BLaER1 (cell line): ENCODE data around the gene LYRM7.

Experiments
- H3K27ac ChIP-seq: shearing (Covaris generic); formaldehyde crosslinking; 2 replicates; pipeline ENCODE4 v1.8.1; 2022
- H3K27me3 ChIP-seq: shearing (Covaris generic); formaldehyde crosslinking; 2 replicates; pipeline ENCODE4 v1.8.1; 2022
- H3K36me3 ChIP-seq: shearing (Covaris generic); formaldehyde crosslinking; 2 replicates; pipeline ENCODE4 v1.8.1; 2022
- H3K4me1 ChIP-seq: shearing (Covaris generic); formaldehyde crosslinking; 2 replicates; pipeline ENCODE4 v1.8.1; 2022
- H3K4me2 ChIP-seq: shearing (Covaris generic); formaldehyde crosslinking; 2 replicates; pipeline ENCODE4 v1.8.1; 2022
- H3K4me3 ChIP-seq: shearing (Covaris generic); formaldehyde crosslinking; 2 replicates; pipeline ENCODE4 v1.8.1; 2022
- H3K9ac ChIP-seq: shearing (Covaris generic); formaldehyde crosslinking; 2 replicates; pipeline ENCODE4 v1.8.1; 2022
- H3K9me3 ChIP-seq: shearing (Covaris generic); formaldehyde crosslinking; 2 replicates; pipeline ENCODE4 v1.8.1; 2022
- H4K20me1 ChIP-seq: shearing (Covaris generic); formaldehyde crosslinking; 2 replicates; pipeline ENCODE4 v1.8.1; 2022
- Cebpa-rat ChIP-seq: shearing (Covaris generic); IDR thresholded peaks from 2 replicates; pipeline ENCODE4 v1.8.1; 2022

LYRM7 gene

DNA sequence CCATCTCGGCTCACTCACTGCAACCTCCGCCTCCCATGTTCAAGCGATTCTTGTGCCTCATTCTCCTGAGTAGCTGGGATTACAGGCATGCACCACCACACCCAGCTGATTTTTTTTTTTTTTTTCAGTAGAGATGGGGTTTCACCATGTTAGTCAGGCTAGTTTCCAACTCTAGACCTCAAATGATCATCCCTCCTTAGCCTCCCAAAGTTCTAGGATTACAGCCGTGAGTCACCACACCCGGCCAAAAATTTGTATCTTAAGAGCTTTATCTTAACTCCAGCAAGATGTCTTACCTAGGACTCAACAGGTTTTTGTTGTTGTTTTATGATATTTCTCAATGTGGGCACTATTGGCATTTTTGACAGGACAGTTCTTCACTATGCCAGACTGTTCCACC lies 27.9 kb downstream of the LYRM7 start:
- no peak overlapping the region for H3K9ac ChIP-seq
- peaks cover 13% of the 10 kb centered on the region for H3K36me3 ChIP-seq
- no peak for TF ChIP-seq Cebpa-rat
- H3K9me3 ChIP-seq: no peaks in the 10 kb centered on the region
- H3K4me2 ChIP-seq: no peak overlapping the region
- H3K27me3 ChIP-seq: no peaks in the 10 kb centered on the region
- H3K4me3 ChIP-seq: no peak overlapping the region
- no peaks in the 10 kb centered on the region for H3K4me1 ChIP-seq
- no peak overlapping the region for H3K27ac ChIP-seq
- H4K20me1 ChIP-seq: no peaks in the 10 kb centered on the region

- TF ChIP-seq Cebpa-rat: no peak
- Histone ChIP-seq H3K4me2 (no peak overlapping the region), H3K9me3 (no peaks in the 10 kb centered on the region)
Measured at GRCh38 chr5:131200560-131200959, 29.8 kb downstream of the LYRM7 start.

DNA sequence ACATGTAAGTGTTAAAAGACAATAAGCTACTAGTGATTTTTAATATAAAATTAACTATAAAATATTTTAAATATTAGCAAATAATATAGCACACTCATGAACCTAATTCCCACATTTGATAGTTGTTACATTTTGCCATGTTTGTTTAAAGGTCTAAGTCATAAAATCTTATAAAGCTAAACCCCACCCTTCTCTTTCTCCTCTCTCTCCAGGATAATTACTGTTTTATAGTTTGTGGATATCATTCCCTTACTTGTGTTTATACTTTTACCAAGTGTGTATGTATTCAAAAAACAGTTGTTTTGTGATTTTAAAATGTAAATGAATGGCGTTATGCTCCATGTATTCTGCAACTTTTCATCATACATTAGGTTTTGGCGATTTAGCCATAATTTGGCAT lies 34.2 kb downstream of the LYRM7 start:
- H3K27me3 ChIP-seq: no peaks in the 10 kb centered on the region
- H3K4me1 ChIP-seq: peaks cover 26% of the 10 kb centered on the region
- H3K4me2 ChIP-seq: no peak overlapping the region
- H4K20me1 ChIP-seq: no peaks in the 10 kb centered on the region
- no peak for TF ChIP-seq Cebpa-rat
- H3K9ac ChIP-seq: no peak overlapping the region
- peaks cover 13% of the 10 kb centered on the region for H3K36me3 ChIP-seq
- no peak overlapping the region for H3K27ac ChIP-seq
- no peak overlapping the region for H3K4me3 ChIP-seq
- H3K9me3 ChIP-seq: no peaks in the 10 kb centered on the region

More at GRCh38 chr5:131200560-131200959, 29.8 kb downstream of the LYRM7 start:
- Histone ChIP-seq H3K9ac (no peak overlapping the region), H3K4me1 (no peaks in the 10 kb centered on the region), H3K27ac (no peak overlapping the region), H3K27me3 (no peaks in the 10 kb centered on the region), H3K4me3 (no peak overlapping the region), H4K20me1 (no peaks in the 10 kb centered on the region), H3K36me3 (peaks cover 13% of the 10 kb centered on the region)

DNA sequence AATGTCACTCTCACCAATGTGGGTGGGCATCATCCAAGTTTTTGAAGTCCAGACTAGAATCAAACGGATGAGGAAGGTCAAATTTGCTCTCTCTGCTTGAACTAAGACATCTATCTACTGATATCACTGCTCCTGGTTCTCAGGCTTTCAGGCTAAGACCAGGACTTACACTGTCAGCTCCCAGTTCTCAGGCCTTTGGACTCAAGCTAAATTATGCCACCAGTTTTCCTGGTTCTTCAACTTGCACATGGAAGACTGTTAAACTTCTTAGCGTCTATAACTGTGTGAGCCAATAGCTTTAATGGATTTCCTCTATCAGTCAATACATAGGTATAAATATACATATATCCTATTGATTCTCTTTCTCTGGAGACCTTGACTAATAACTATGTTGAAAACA lies 35.3 kb downstream of the LYRM7 start:
- H3K27ac ChIP-seq: no peak overlapping the region
- no peaks in the 10 kb centered on the region for H3K9me3 ChIP-seq
- no peak overlapping the region for H3K9ac ChIP-seq
- no peak overlapping the region for H3K4me3 ChIP-seq
- no peak for TF ChIP-seq Cebpa-rat
- no peaks in the 10 kb centered on the region for H3K27me3 ChIP-seq
- no peaks in the 10 kb centered on the region for H4K20me1 ChIP-seq
- H3K36me3 ChIP-seq: peaks cover 9% of the 10 kb centered on the region
- H3K4me2 ChIP-seq: no peak overlapping the region
- H3K4me1 ChIP-seq: peaks cover 37% of the 10 kb centered on the region

GRCh38 chr5:131206772-131207171 lies 36.0 kb downstream of the LYRM7 start:
- no peak for TF ChIP-seq Cebpa-rat
- Histone ChIP-seq H3K9ac (no peak overlapping the region), H3K4me2 (no peak overlapping the region), H3K27me3 (no peaks in the 10 kb centered on the region), H4K20me1 (no peaks in the 10 kb centered on the region), H3K36me3 (peaks cover 2% of the 10 kb centered on the region; the same call in 1 of the 2 replicates), H3K27ac (no peak overlapping the region), H3K4me1 (peaks cover 44% of the 10 kb centered on the region), H3K9me3 (no peaks in the 10 kb centered on the region), H3K4me3 (no peak overlapping the region)

DNA sequence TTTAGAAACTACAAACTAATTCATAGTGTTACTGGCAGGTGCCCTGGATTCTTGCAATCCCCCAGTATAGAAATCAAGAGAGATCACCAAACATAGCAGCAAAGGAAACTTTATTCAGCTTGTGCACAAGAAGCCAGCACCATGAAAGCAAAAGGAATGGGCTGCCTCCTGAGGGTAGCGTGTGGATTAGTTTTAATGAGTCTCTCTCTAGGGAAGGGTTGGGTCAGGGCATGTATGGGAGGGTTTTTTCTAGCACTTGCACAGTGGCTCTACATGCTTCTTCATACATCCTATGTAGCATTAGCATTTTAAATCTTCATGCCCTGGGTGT lies 38.4 kb downstream of the LYRM7 start:
- Histone ChIP-seq H3K36me3 (no peaks in the 10 kb centered on the region), H3K4me3 (peak overlapping the region; percentile 52; the same call in 1 of the 2 replicates), H3K9ac (peak overlapping the region; percentile 68; the same call in 1 of the 2 replicates)

GRCh38 chr5:131209506-131210150 lies 38.9 kb downstream of the LYRM7 start:
- Histone ChIP-seq H3K4me3 (peak overlapping the region; percentile 52), H3K36me3 (no peaks in the 10 kb centered on the region), H3K27ac (peak overlapping the region; percentile 84), H3K4me1 (peaks cover 53% of the 10 kb centered on the region), H3K4me2 (peak overlapping the region; percentile 87), H4K20me1 (no peaks in the 10 kb centered on the region), H3K9ac (peak overlapping the region; percentile 68), H3K27me3 (no peaks in the 10 kb centered on the region), H3K9me3 (no peaks in the 10 kb centered on the region)
- TF ChIP-seq Cebpa-rat: no peak

More for the DNA sequence above, 38.4 kb downstream of the LYRM7 start:
- peak overlapping the region; percentile 87 for H3K4me2 ChIP-seq
- no peaks in the 10 kb centered on the region for H3K27me3 ChIP-seq
- no peaks in the 10 kb centered on the region for H3K9me3 ChIP-seq
- H3K27ac ChIP-seq: peak overlapping the region; percentile 84
- peaks cover 48% of the 10 kb centered on the region for H3K4me1 ChIP-seq
- no peaks in the 10 kb centered on the region for H4K20me1 ChIP-seq
- no peak for TF ChIP-seq Cebpa-rat

GRCh38 chr5:131210151-131210510 lies 39.4 kb downstream of the LYRM7 start:
- Histone ChIP-seq H3K9ac (peak overlapping the region; percentile 68), H3K27ac (peak overlapping the region; percentile 84), H3K9me3 (no peaks in the 10 kb centered on the region), H4K20me1 (no peaks in the 10 kb centered on the region), H3K4me2 (peak overlapping the region; percentile 87), H3K4me3 (peak overlapping the region; percentile 52), H3K4me1 (peaks cover 58% of the 10 kb centered on the region), H3K36me3 (no peaks in the 10 kb centered on the region), H3K27me3 (no peaks in the 10 kb centered on the region)
- no peak for TF ChIP-seq Cebpa-rat

DNA sequence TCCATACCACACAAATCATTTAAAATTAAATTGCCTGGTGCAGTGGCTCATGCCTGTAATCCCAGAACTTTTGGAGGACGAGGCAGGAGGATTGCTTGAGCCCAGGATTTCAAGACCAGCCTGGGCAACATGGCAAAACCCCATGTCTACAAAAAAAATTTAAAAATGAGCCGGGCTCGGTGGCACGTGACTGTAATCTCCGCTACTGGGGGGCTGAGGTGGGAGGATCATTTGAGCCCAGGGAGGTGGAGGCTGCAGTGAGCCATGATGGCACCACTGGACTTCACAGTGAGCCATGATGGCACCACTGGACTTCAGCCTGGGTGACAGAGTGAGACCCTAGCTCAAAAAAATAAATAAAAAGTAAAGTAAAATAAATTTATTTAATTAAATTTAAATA lies 40.9 kb downstream of the LYRM7 start:
- peak overlapping the region; percentile 3; the same call in 1 of the 2 replicates for H3K27ac ChIP-seq
- no peak overlapping the region for H3K4me3 ChIP-seq
- no peaks in the 10 kb centered on the region for H3K9me3 ChIP-seq
- H3K36me3 ChIP-seq: no peaks in the 10 kb centered on the region
- H3K4me2 ChIP-seq: peak overlapping the region; percentile 27; the same call in 1 of the 2 replicates
- H4K20me1 ChIP-seq: no peaks in the 10 kb centered on the region
- peaks cover 60% of the 10 kb centered on the region for H3K4me1 ChIP-seq
- TF ChIP-seq Cebpa-rat: no peak
- no peak overlapping the region for H3K9ac ChIP-seq
- no peaks in the 10 kb centered on the region for H3K27me3 ChIP-seq

GRCh38 chr5:131212471-131213021 lies 41.8 kb downstream of the LYRM7 start:
- Histone ChIP-seq H3K4me3 (no peak overlapping the region), H3K9me3 (no peaks in the 10 kb centered on the region), H3K27ac (no peak overlapping the region; the same call in 1 of the 2 replicates), H3K4me1 (peaks cover 59% of the 10 kb centered on the region), H3K4me2 (no peak overlapping the region), H4K20me1 (no peaks in the 10 kb centered on the region), H3K27me3 (no peaks in the 10 kb centered on the region), H3K9ac (no peak overlapping the region), H3K36me3 (no peaks in the 10 kb centered on the region)
- TF ChIP-seq Cebpa-rat: no peak
